OCI-LY7 (cell line): ENCODE results near the gene NLGN4Y. TPM values are rescaled to one million over a fixed set of nuclear protein-coding genes. Genes with fewer than 3 reads are reported as not detected.

ENCODE experiments used
- BruUV-seq: library from RNA; stranded (reverse); fragments of 400-500 nt; replicated peaks from 2 replicates; lab custom pipeline; 2021; lab: Mats Ljungman, UMichigan
- CTCF ChIA-PET: fragments of 300-600 bp; sonication (Branson Sonifier 250); formaldehyde crosslinking; loops from one replicate; lab custom pipeline; 2022; ENCODE audit warnings: antibody characterized with exemption; ENCODE audit not compliant: unreplicated experiment; lab: Charles Lee
- POLR2A ChIA-PET: fragments of 300-600 bp; sonication (Branson Sonifier 250); formaldehyde crosslinking; loops from one replicate; lab custom pipeline; 2022; ENCODE audit warnings: antibody characterized with exemption; lab: Charles Lee
- DNase-seq: peaks from one replicate; pipeline ENCODE4 v3.0.0-alpha.2; 2015; ENCODE audit warnings: low spot score
- H2AFZ ChIP-seq: fragments of 200-600 bp; sonication (generic), shearing (Covaris generic); 2 replicates; pipeline ENCODE4 v1.6.1; 2014; ENCODE audit warnings: mild to moderate bottlenecking, antibody characterized with exemption, low read length, moderate library complexity
- H3K27ac ChIP-seq: fragments of 200-600 bp; sonication (generic); 2 replicates; pipeline ENCODE4 v1.5.1; 2014; ENCODE audit warnings: mixed run types, low read depth, mild to moderate bottlenecking, moderate library complexity, low read length, inconsistent platforms; ENCODE audit not compliant: poor library complexity, severe bottlenecking
- H3K36me3 ChIP-seq: fragments of 200-600 bp; sonication (generic); 2 replicates; pipeline ENCODE4 v1.6.1; 2014; ENCODE audit warnings: mild to moderate bottlenecking, antibody characterized with exemption, low read length, moderate library complexity, mixed read lengths; ENCODE audit not compliant: insufficient read depth
- H3K4me1 ChIP-seq: fragments of 200-600 bp; sonication (generic); 2 replicates; pipeline ENCODE4 v1.5.1; 2014; ENCODE audit warnings: mild to moderate bottlenecking, low read length; ENCODE audit not compliant: insufficient read depth, poor library complexity, severe bottlenecking
- H3K4me2 ChIP-seq: fragments of 200-600 bp; sonication (generic); 2 replicates; pipeline ENCODE4 v1.6.1; 2014; ENCODE audit warnings: mild to moderate bottlenecking, low read length
- H3K4me3 ChIP-seq: fragments of 200-600 bp; sonication (generic); 2 replicates; pipeline ENCODE4 v1.5.1; 2014; ENCODE audit warnings: mild to moderate bottlenecking, low read depth, low read length; ENCODE audit not compliant: poor library complexity, severe bottlenecking
- H3K79me2 ChIP-seq: fragments of 200-600 bp; sonication (generic); 2 replicates; pipeline ENCODE4 v1.6.1; 2016; ENCODE audit warnings: low read depth, mild to moderate bottlenecking, low read length, moderate library complexity, mixed read lengths; ENCODE audit not compliant: insufficient read depth
- H3K9me2 ChIP-seq: fragments of 200-600 bp; sonication (generic); 2 replicates; pipeline ENCODE4 v1.6.1; 2016; ENCODE audit warnings: mild to moderate bottlenecking, low read length, mixed read lengths; ENCODE audit not compliant: insufficient read depth
- H3K9me3 ChIP-seq: fragments of 200-600 bp; sonication (generic); 2 replicates; pipeline ENCODE4 v1.6.1; 2014; ENCODE audit warnings: mild to moderate bottlenecking, mixed run types, low read length, mixed read lengths
- H4K20me1 ChIP-seq: fragments of 200-600 bp; sonication (generic); 2 replicates; pipeline ENCODE4 v1.6.1; 2014; ENCODE audit warnings: mild to moderate bottlenecking, antibody characterized with exemption, low read length, moderate library complexity, mixed read lengths; ENCODE audit not compliant: insufficient read depth
- EZH2phosphoT487 ChIP-seq: fragments of 200-600 bp; sonication (generic); IDR thresholded peaks from 2 replicates; pipeline ENCODE4 v1.6.1; 2018; ENCODE audit warnings: low read depth, borderline replicate concordance, mild to moderate bottlenecking, mixed run types, antibody characterized with exemption, low read length, moderate library complexity, mixed read lengths
- intact Hi-C: fragments of 100-400 bp; cut with micrococcal nuclease; formaldehyde crosslinking; loops from one replicate; pipeline ENCODE4 v1.10.0; 2022; ENCODE audit not compliant: unreplicated experiment
- total RNA-seq, 2 experiments: library from RNA; depleted of rRNA in 1 of 2; stranded (reverse); fragments of >200 nt in 1 of 2; shearing (Covaris generic) in 1 of 2; gene quantifications; 2 replicates each; pipeline ENCODE4 v1.2.3, GENCODE V29; 2014 to 2022
- TF ChIP-seq, protein P1 (sequence below): fragments of 200-600 bp; sonication (generic); conservative IDR thresholded peaks from 2 replicates; pipeline ENCODE4 v1.5.1; 2014; ENCODE audit warnings: mild to moderate bottlenecking, antibody characterized with exemption, low read length, moderate library complexity, mixed read lengths

The NLGN4Y gene
- total RNA-seq, 2 experiments from 2014 or later = not detected

- no peak overlapping the region for H3K27ac ChIP-seq
- CTCF ChIA-PET = no interaction called here
These were observed 4.0 kb downstream of the NLGN4Y start for GRCh38 chrY:14528361-14528760.

GRCh38 chrY:14536703-14537102 is 12.4 kb downstream of the NLGN4Y start:
- intact Hi-C loops = no loop called here
- Histone ChIP-seq H3K9me2 (no peaks in the 10 kb centered on the region), H3K4me2 (no peak overlapping the region), H3K79me2 (no peaks in the 10 kb centered on the region), H3K4me3 (no peak overlapping the region), H4K20me1 (no peaks in the 10 kb centered on the region), H3K9me3 (no peaks in the 10 kb centered on the region), H2AFZ (no peak overlapping the region), H3K36me3 (no peaks in the 10 kb centered on the region), H3K27ac (no peak overlapping the region), H3K4me1 (no peaks in the 10 kb centered on the region)
- TF ChIP-seq EZH2phosphoT487 = no peak
- TF ChIP-seq, protein P1, sequence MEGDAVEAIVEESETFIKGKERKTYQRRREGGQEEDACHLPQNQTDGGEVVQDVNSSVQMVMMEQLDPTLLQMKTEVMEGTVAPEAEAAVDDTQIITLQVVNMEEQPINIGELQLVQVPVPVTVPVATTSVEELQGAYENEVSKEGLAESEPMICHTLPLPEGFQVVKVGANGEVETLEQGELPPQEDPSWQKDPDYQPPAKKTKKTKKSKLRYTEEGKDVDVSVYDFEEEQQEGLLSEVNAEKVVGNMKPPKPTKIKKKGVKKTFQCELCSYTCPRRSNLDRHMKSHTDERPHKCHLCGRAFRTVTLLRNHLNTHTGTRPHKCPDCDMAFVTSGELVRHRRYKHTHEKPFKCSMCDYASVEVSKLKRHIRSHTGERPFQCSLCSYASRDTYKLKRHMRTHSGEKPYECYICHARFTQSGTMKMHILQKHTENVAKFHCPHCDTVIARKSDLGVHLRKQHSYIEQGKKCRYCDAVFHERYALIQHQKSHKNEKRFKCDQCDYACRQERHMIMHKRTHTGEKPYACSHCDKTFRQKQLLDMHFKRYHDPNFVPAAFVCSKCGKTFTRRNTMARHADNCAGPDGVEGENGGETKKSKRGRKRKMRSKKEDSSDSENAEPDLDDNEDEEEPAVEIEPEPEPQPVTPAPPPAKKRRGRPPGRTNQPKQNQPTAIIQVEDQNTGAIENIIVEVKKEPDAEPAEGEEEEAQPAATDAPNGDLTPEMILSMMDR = no peak
- no peak for DNase-seq
- ChIA-PET POLR2A (no interaction called here), CTCF (no interaction called here)
- BruUV-seq = no TSS peak

More at GRCh38 chrY:14528361-14528760, 4.0 kb downstream of the NLGN4Y start:
- Histone ChIP-seq H3K9me3 (no peaks in the 10 kb centered on the region), H3K36me3 (no peaks in the 10 kb centered on the region), H3K79me2 (no peaks in the 10 kb centered on the region), H2AFZ (no peak overlapping the region), H3K4me3 (no peak overlapping the region), H3K4me2 (no peak overlapping the region), H4K20me1 (no peaks in the 10 kb centered on the region), H3K9me2 (no peaks in the 10 kb centered on the region), H3K4me1 (no peaks in the 10 kb centered on the region)
- BruUV-seq = no TSS peak
- no peak for DNase-seq
- POLR2A ChIA-PET = no interaction called here
- intact Hi-C loops = no loop called here
- TF ChIP-seq EZH2phosphoT487 = no peak
- TF ChIP-seq, protein P1 = no peak

GRCh38 chrY:14543506-14543905 is 19.2 kb downstream of the NLGN4Y start:
- no TSS peak for BruUV-seq
- Histone ChIP-seq H3K36me3 (no peaks in the 10 kb centered on the region), H3K4me2 (no peak overlapping the region), H2AFZ (no peak overlapping the region), H3K4me3 (no peak overlapping the region), H3K9me3 (no peaks in the 10 kb centered on the region), H3K27ac (no peak overlapping the region), H3K4me1 (no peaks in the 10 kb centered on the region), H3K79me2 (no peaks in the 10 kb centered on the region), H4K20me1 (no peaks in the 10 kb centered on the region), H3K9me2 (no peaks in the 10 kb centered on the region)
- POLR2A ChIA-PET = no interaction called here
- intact Hi-C loops = no loop called here
- DNase-seq = no peak
- CTCF ChIA-PET = no interaction called here
- TF ChIP-seq, protein P1 = no peak
- TF ChIP-seq EZH2phosphoT487 = no peak
